WTC11 (cell line): Measurements from ENCODE around the gene PARP14. TPM values are rescaled to one million over a fixed set of nuclear protein-coding genes. Genes with fewer than 3 reads are reported as not detected.

Source experiments
- ATAC-seq: fragments of 200-7000 bp; cut with Tn5 transposase; 2 replicates; pipeline ENCODE4 v1.10.0; 2021; ENCODE audit warnings: mild to moderate bottlenecking, moderate library complexity
- CTCF ChIA-PET: fragments of 300-600 bp; sonication (Branson Sonifier 250); formaldehyde crosslinking; loops from one replicate; lab custom pipeline; 2021; ENCODE audit warnings: antibody characterized with exemption; lab: Charles Lee
- POLR2A ChIA-PET: fragments of 350-600 bp; sonication (Branson Sonifier 250); formaldehyde crosslinking; loops from one replicate; lab custom pipeline; 2021; ENCODE audit warnings: antibody characterized with exemption; lab: Charles Lee
- DNase-seq: peaks from one replicate; pipeline ENCODE4 v3.0.0; 2021; ENCODE audit warnings: low spot score
- H3K27ac Mint-ChIP-seq: 2 replicates; pipeline ENCODE4 v1.8.0; 2021; ENCODE audit warnings: mixed read lengths
- H3K27me3 Mint-ChIP-seq: 2 replicates; pipeline ENCODE4 v1.8.0; 2021; ENCODE audit warnings: low read depth, mild to moderate bottlenecking, moderate library complexity, mixed read lengths
- H3K36me3 Mint-ChIP-seq: 2 replicates; pipeline ENCODE4 v1.8.0; 2021; ENCODE audit warnings: mixed read lengths
- H3K4me1 Mint-ChIP-seq: 2 replicates; pipeline ENCODE4 v1.8.0; 2022; ENCODE audit warnings: mixed read lengths
- H3K4me3 Mint-ChIP-seq: 2 replicates; pipeline ENCODE4 v1.8.0; 2021; ENCODE audit warnings: mild to moderate bottlenecking, moderate library complexity, mixed read lengths
- H3K9me3 Mint-ChIP-seq: 2 replicates; pipeline ENCODE4 v1.8.0; 2021; ENCODE audit warnings: mixed read lengths
- ATF1 ChIP-seq: sonication (generic); formaldehyde crosslinking; IDR thresholded peaks from 2 replicates; pipeline ENCODE4 v1.8.1; 2023; ENCODE audit warnings: mild to moderate bottlenecking, moderate library complexity, missing genetic modification reagents
- ATF3 ChIP-seq: sonication (generic); formaldehyde crosslinking; conservative IDR thresholded peaks from 2 replicates; pipeline ENCODE4 v1.8.1; 2022; ENCODE audit warnings: mild to moderate bottlenecking, missing genetic modification reagents
- ATF6 ChIP-seq: sonication (generic); formaldehyde crosslinking; IDR thresholded peaks from 2 replicates; pipeline ENCODE4 v1.8.1; 2023; ENCODE audit warnings: mild to moderate bottlenecking, missing genetic modification reagents
- E2F4 ChIP-seq: sonication (generic); formaldehyde crosslinking; IDR thresholded peaks from 2 replicates; pipeline ENCODE4 v1.8.1; 2022; ENCODE audit warnings: low read depth, mild to moderate bottlenecking, moderate library complexity, missing genetic modification reagents, borderline replicate concordance
- ESRRA ChIP-seq: sonication (generic); formaldehyde crosslinking; IDR thresholded peaks from 2 replicates; pipeline ENCODE4 v1.8.1; 2022; ENCODE audit warnings: mild to moderate bottlenecking, missing genetic modification reagents, borderline replicate concordance
- FOXJ3 ChIP-seq: sonication (generic); formaldehyde crosslinking; IDR thresholded peaks from 2 replicates; pipeline ENCODE4 v1.9.0; 2021; ENCODE audit warnings: missing genetic modification reagents, mild to moderate bottlenecking, borderline replicate concordance
- FOXP1 ChIP-seq: sonication (generic); formaldehyde crosslinking; IDR thresholded peaks from 2 replicates; pipeline ENCODE4 v1.8.0; 2022; ENCODE audit warnings: missing genetic modification reagents, mild to moderate bottlenecking, moderate library complexity, borderline replicate concordance
- IRF1 ChIP-seq: sonication (generic); formaldehyde crosslinking; IDR thresholded peaks from 2 replicates; pipeline ENCODE4 v1.8.0; 2023; ENCODE audit warnings: missing genetic modification reagents
- MAX ChIP-seq: sonication (generic); formaldehyde crosslinking; IDR thresholded peaks from 2 replicates; pipeline ENCODE4 v1.8.0; 2022; ENCODE audit warnings: mild to moderate bottlenecking, missing genetic modification reagents
- NFE2L1 ChIP-seq: sonication (generic); formaldehyde crosslinking; IDR thresholded peaks from 2 replicates; pipeline ENCODE4 v1.8.1; 2023; ENCODE audit warnings: missing genetic modification reagents
- OVOL2 ChIP-seq: fragments of 250-450 bp; sonication (Bioruptor Pico); IDR thresholded peaks from 2 replicates; pipeline ENCODE4 v1.9.0; 2021; ENCODE audit warnings: mild to moderate bottlenecking, borderline replicate concordance
- PRRX2 ChIP-seq: fragments of 250-450 bp; sonication (Bioruptor Pico); IDR thresholded peaks from 2 replicates; pipeline ENCODE4 v1.8.0; 2021; ENCODE audit warnings: mild to moderate bottlenecking
- RELA ChIP-seq: sonication (generic); formaldehyde crosslinking; IDR thresholded peaks from 2 replicates; pipeline ENCODE4 v1.8.1; 2022; ENCODE audit warnings: missing genetic modification reagents, mild to moderate bottlenecking, borderline replicate concordance
- RORB ChIP-seq: fragments of 250-450 bp; sonication (Bioruptor Pico); IDR thresholded peaks from 2 replicates; pipeline ENCODE4 v1.9.0; 2021; ENCODE audit warnings: mild to moderate bottlenecking
- TCF7 ChIP-seq: sonication (generic); formaldehyde crosslinking; IDR thresholded peaks from 2 replicates; pipeline ENCODE4 v1.8.0; 2022; ENCODE audit warnings: mild to moderate bottlenecking, low read depth, missing genetic modification reagents, moderate library complexity
- TEAD1 ChIP-seq: sonication (generic); formaldehyde crosslinking; IDR thresholded peaks from 2 replicates; pipeline ENCODE4 v1.8.0; 2022; ENCODE audit warnings: mild to moderate bottlenecking, missing genetic modification reagents
- ZNF281 ChIP-seq: sonication (generic); formaldehyde crosslinking; IDR thresholded peaks from 2 replicates; pipeline ENCODE4 v1.8.0; 2023; ENCODE audit warnings: mild to moderate bottlenecking, missing genetic modification reagents
- ZNF416 ChIP-seq: fragments of 250-450 bp; sonication (Bioruptor Pico); IDR thresholded peaks from 2 replicates; pipeline ENCODE4 v1.9.0; 2021; ENCODE audit warnings: mild to moderate bottlenecking, inconsistent platforms
- ZNF425 ChIP-seq: fragments of 250-450 bp; sonication (Bioruptor Pico); conservative IDR thresholded peaks from 2 replicates; pipeline ENCODE4 v1.9.0; 2021; ENCODE audit warnings: mild to moderate bottlenecking
- ZNF512 ChIP-seq: sonication (generic); formaldehyde crosslinking; IDR thresholded peaks from 2 replicates; pipeline ENCODE4 v1.8.1; 2022; ENCODE audit warnings: missing genetic modification reagents, borderline replicate concordance
- total RNA-seq: library from RNA; stranded (reverse); gene quantifications from 3 replicates; pipeline ENCODE4 v1.2.3, GENCODE V29; 2021

PARP14 gene
- total RNA-seq, 1 experiment from 2014 or later = 15.9 TPM

GRCh38 chr3:122776675-122777468 is 96.2 kb downstream of the PARP14 start:
- Mint-ChIP-seq H3K27me3 (no peaks in the 10 kb centered on the region), H3K9me3 (peaks cover 7% of the 10 kb centered on the region), H3K27ac (no peak overlapping the region), H3K36me3 (peaks cover 8% of the 10 kb centered on the region), H3K4me3 (no peak overlapping the region), H3K4me1 (peaks cover 9% of the 10 kb centered on the region)
- CTCF ChIA-PET = no interaction called here
- ATAC-seq = no peak
- TF ChIP-seq TCF7 = no peak
- TF ChIP-seq ATF3 (CRISPR knock-in tag) = no peak
- no peak for TF ChIP-seq RORB (CRISPR knock-in tag)
- no peak for TF ChIP-seq MAX (CRISPR knock-in tag)
- TF ChIP-seq FOXP1 = no peak
- no peak for TF ChIP-seq ZNF416
- TF ChIP-seq ZNF281 (CRISPR knock-in tag) = no peak
- no peak for TF ChIP-seq PRRX2 (CRISPR knock-in tag)
- no peak for TF ChIP-seq OVOL2 (CRISPR knock-in tag)
- no peak for TF ChIP-seq NFE2L1
- TF ChIP-seq IRF1 = no peak
- TF ChIP-seq E2F4 (CRISPR knock-in tag) = no peak
- TF ChIP-seq ATF6 (CRISPR knock-in tag) = no peak
- no peak for TF ChIP-seq ZNF512
- TF ChIP-seq ESRRA = no peak
- POLR2A ChIA-PET = no interaction called here
- no peak for DNase-seq

- Mint-ChIP-seq H3K36me3 (peaks cover 10% of the 10 kb centered on the region), H3K27me3 (no peaks in the 10 kb centered on the region), H3K4me1 (peaks cover 9% of the 10 kb centered on the region), H3K9me3 (peaks cover 10% of the 10 kb centered on the region), H3K4me3 (no peak overlapping the region), H3K27ac (no peak overlapping the region)
- CTCF ChIA-PET = interaction anchor here (0.7 kb wide), 1 partner anchor 214 kb away, joined by 3 read pairs; no protein-coding TSS in a partner anchor
- DNase-seq (no peak), ATAC-seq (peak; percentile 78)
- POLR2A ChIA-PET = no interaction called here
- TF ChIP-seq TEAD1 (CRISPR knock-in tag) (no peak), TCF7 (no peak), ZNF425 (no peak), FOXJ3 (no peak), RELA (CRISPR knock-in tag) (no peak), ATF6 (CRISPR knock-in tag) (no peak), E2F4 (CRISPR knock-in tag) (no peak), ATF1 (CRISPR knock-in tag) (no peak)
Measured at GRCh38 chr3:122777563-122777962, 96.9 kb downstream of the PARP14 start.
